Measurements from ENCODE around the gene CBR3.
"Not testable (repeated sequence)": the region's sequence is repeated elsewhere in the genome, so short reads cannot be mapped to it uniquely, and the experiment has no call there.

The CBR3 gene

DNA sequence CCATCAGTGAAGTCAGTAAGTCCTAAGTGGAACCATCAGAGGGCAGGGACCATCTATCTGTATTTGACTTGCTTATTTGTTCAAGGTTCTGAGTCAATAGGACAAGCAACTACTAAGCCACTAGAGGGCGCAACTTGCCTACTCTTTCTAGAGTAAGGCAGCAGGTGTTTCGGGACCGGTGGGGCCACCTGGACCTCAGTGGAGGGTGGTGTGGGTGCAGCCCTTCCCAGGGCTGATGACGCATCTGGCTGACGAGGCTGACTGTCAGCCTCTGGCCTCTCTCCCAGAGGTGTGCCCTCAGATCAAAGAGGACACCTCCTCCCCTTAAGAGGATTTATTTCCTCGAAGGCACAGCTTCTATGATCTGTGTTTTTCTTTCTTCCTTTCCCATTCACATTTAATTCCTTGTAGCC, 6.6 kb downstream of the CBR3 start:
- Histone ChIP-seq H3K4me3 (no peak overlapping the region), H3K9ac (ENCODE audit: insufficient read length) (no peak overlapping the region), H3K27ac (no peak overlapping the region), H3K9me3 (ENCODE audit: low read depth, low read length) (no peaks in the 10 kb centered on the region), H3K36me3 (ENCODE audit: insufficient read depth, low read length) (no peaks in the 10 kb centered on the region)
- no peak for DNase-seq (ENCODE audit: low read depth, low spot score)
- TF ChIP-seq EZH2 (IDR thresholded peaks at IDR 0.05) (no peak), POLR2AphosphoS5 (IDR thresholded peaks at IDR 0.05; ENCODE audit: borderline replicate concordance, low read depth, low read length) (no peak), FOXP2 (optimal IDR thresholded peaks at IDR 0.05; ENCODE audit: control extremely low read depth, extremely low read length, insufficient read depth) (no peak)

DNA sequence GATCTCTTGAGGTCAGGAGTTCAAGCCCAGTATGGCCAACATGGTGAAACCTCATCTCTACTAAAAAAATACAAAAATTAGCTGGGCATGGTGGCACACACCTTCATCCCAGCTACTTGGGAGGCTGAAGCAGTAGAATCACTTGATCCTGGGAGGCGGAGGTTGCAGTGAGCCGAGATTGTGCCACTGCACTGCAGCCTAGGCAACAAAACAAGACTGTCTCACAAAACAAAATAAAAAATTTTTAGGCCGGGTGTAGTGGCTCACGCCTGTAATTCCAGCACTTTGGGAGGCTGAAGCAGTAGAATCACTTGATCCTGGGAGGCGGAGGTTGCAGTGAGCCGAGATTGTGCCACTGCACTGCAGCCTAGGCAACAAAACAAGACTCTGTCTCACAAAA, 9.4 kb downstream of the CBR3 start:
- H3K9ac ChIP-seq (ENCODE audit: insufficient read length); H3K27ac ChIP-seq; DNase-seq (ENCODE audit: low read depth, low spot score); H3K4me3 ChIP-seq; H3K9me3 ChIP-seq (ENCODE audit: low read depth, low read length); H3K36me3 ChIP-seq (ENCODE audit: insufficient read depth, low read length): not testable (repeated sequence)

- no peak overlapping the region for H3K9ac ChIP-seq (ENCODE audit: insufficient read length)
- H3K9me3 ChIP-seq (ENCODE audit: low read depth, low read length), result no peaks in the 10 kb centered on the region
- H3K27ac ChIP-seq, result no peak overlapping the region
- TF ChIP-seq FOXP2 (optimal IDR thresholded peaks at IDR 0.05; ENCODE audit: control extremely low read depth, extremely low read length, insufficient read depth), result no peak
- TF ChIP-seq EZH2 (IDR thresholded peaks at IDR 0.05), result no peak
- no peak for TF ChIP-seq POLR2AphosphoS5 (IDR thresholded peaks at IDR 0.05; ENCODE audit: borderline replicate concordance, low read depth, low read length)
- H3K4me3 ChIP-seq, result no peak overlapping the region
- H3K36me3 ChIP-seq (ENCODE audit: insufficient read depth, low read length), result no peaks in the 10 kb centered on the region
- no peak for DNase-seq (ENCODE audit: low read depth, low spot score)
Observed at GRCh38 chr21:36145259-36145658, 10.4 kb downstream of the CBR3 start.

GRCh38 chr21:36147911-36148310, 13.0 kb downstream of the CBR3 start:
- Histone ChIP-seq H3K4me3 (no peak overlapping the region), H3K27ac (no peak overlapping the region), H3K9ac (ENCODE audit: insufficient read length) (no peak overlapping the region), H3K36me3 (ENCODE audit: insufficient read depth, low read length) (no peaks in the 10 kb centered on the region), H3K9me3 (ENCODE audit: low read depth, low read length) (no peaks in the 10 kb centered on the region)
- no peak for DNase-seq (ENCODE audit: low read depth, low spot score)
- TF ChIP-seq EZH2 (IDR thresholded peaks at IDR 0.05) (no peak), FOXP2 (optimal IDR thresholded peaks at IDR 0.05; ENCODE audit: control extremely low read depth, extremely low read length, insufficient read depth) (no peak), POLR2AphosphoS5 (IDR thresholded peaks at IDR 0.05; ENCODE audit: borderline replicate concordance, low read depth, low read length) (no peak)

DNA sequence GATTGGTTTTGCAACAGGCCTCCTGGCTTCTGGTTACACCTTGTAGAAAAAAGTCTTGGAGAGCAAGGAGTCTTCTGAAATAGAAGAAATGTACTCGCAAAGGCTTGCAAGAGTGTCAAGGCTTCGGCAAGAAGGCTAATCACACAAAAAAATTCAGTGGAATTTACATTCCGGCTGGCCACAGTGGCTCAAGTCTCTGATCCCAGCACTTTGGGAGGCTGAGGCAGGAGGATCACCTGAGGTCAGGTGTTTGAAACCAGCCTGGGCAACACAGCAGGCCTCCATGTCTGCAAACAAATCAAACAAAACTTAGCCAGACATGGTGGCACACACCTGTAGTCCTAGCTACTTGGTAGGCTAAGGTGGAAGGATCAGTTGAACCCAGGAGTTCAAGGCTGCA, 14.0 kb downstream of the CBR3 start:
- Histone ChIP-seq H3K36me3 (ENCODE audit: insufficient read depth, low read length) (no peaks in the 10 kb centered on the region), H3K9me3 (ENCODE audit: low read depth, low read length) (no peaks in the 10 kb centered on the region), H3K9ac (ENCODE audit: insufficient read length) (no peak overlapping the region), H3K27ac (no peak overlapping the region), H3K4me3 (no peak overlapping the region)
- no peak for DNase-seq (ENCODE audit: low read depth, low spot score)
- TF ChIP-seq POLR2AphosphoS5 (IDR thresholded peaks at IDR 0.05; ENCODE audit: borderline replicate concordance, low read depth, low read length) (no peak), EZH2 (IDR thresholded peaks at IDR 0.05) (no peak), FOXP2 (optimal IDR thresholded peaks at IDR 0.05; ENCODE audit: control extremely low read depth, extremely low read length, insufficient read depth) (no peak)

- H3K4me3 ChIP-seq, result no peak overlapping the region
- no peaks in the 10 kb centered on the region for H3K36me3 ChIP-seq (ENCODE audit: insufficient read depth, low read length)
- H3K27ac ChIP-seq, result no peak overlapping the region
- no peaks in the 10 kb centered on the region for H3K9me3 ChIP-seq (ENCODE audit: low read depth, low read length)
- no peak overlapping the region for H3K9ac ChIP-seq (ENCODE audit: insufficient read length)
- TF ChIP-seq EZH2 (IDR thresholded peaks at IDR 0.05) (no peak), POLR2AphosphoS5 (IDR thresholded peaks at IDR 0.05; ENCODE audit: borderline replicate concordance, low read depth, low read length) (no peak), FOXP2 (optimal IDR thresholded peaks at IDR 0.05; ENCODE audit: control extremely low read depth, extremely low read length, insufficient read depth) (no peak)
- DNase-seq (ENCODE audit: low read depth, low spot score), result no peak
Observed at GRCh38 chr21:36149788-36150711, 15.2 kb downstream of the CBR3 start.

DNA sequence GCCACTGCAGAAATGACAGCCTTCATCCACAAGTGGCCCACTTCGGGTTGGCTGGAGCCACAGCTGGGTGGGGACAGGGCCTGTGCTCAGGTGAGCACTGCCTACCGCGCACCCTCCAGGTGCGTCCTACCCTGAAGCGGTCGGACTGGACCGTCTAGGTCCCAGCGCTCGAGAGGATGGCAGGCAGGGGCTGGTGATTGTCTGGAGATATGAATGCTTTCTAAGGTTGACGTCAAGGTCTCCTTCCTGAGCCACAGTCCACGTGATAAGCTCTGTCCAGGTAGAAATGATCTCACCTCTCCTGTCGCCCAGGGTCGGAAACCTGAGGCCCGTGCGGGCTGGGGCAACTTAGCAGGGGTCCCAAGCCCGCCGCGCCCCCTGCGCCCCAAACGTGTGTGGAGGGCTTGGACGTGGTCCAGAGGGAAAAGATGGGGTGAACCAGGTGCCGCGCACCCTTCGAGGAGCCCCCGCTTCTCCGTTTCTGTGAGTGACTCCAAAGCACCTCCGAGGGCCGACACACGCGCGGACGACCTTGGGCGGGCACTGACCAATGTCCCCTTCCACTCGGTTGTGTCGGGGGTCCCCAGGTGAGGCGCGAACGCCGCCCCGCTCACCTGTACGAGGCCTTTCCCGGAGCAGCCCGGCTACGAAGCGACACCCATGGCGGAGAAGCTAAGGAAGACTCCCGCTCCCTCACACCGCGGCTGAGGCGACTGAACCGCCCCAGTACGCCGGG, 20.9 kb downstream of the CBR3 start:
- H3K27ac ChIP-seq, result no peak overlapping the region
- no peaks in the 10 kb centered on the region for H3K36me3 ChIP-seq (ENCODE audit: insufficient read depth, low read length)
- TF ChIP-seq POLR2AphosphoS5 (IDR thresholded peaks at IDR 0.05; ENCODE audit: borderline replicate concordance, low read depth, low read length) (0 out of 2 replicates have a peak, but pooled peaks have one; percentile 13), EZH2 (IDR thresholded peaks at IDR 0.05) (no peak)
- H3K4me3 ChIP-seq, result peak overlapping the region; percentile 82
- peak overlapping the region; percentile 63 for H3K9ac ChIP-seq (ENCODE audit: insufficient read length)
- no peak for DNase-seq (ENCODE audit: low read depth, low spot score)
- no peaks in the 10 kb centered on the region for H3K9me3 ChIP-seq (ENCODE audit: low read depth, low read length)

DNA sequence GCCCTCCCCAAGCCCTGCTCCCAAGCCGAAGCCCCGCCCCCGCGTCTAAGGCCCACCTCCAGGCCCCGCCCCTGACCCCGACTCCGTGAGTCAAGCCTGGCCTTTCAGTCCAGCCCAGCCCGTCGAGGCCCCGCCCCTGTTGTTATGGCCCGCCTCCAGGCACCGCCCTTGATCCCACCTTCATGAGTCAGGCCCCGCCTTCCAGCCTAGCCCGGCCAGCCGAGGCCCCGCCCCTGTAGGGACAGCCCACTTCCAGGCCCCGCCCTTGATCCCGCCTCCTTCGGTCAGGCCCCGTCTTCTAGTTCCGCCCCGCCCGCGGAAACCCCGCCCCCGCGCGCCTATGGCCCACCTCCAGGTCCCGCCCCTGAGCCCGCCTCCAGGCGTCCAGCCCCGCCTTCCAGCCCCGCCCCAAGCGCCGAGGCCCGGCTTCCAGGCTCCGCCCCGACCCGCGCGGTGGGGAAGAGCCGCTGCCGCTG, 21.5 kb downstream of the CBR3 start:
- H3K4me3 ChIP-seq, result peak overlapping the region; percentile 92
- no peak overlapping the region for H3K27ac ChIP-seq
- no peak for TF ChIP-seq FOXP2 (optimal IDR thresholded peaks at IDR 0.05; ENCODE audit: control extremely low read depth, extremely low read length, insufficient read depth)
- TF ChIP-seq POLR2AphosphoS5 (IDR thresholded peaks at IDR 0.05; ENCODE audit: borderline replicate concordance, low read depth, low read length), result no peak
- TF ChIP-seq EZH2 (IDR thresholded peaks at IDR 0.05), result no peak
- H3K9me3 ChIP-seq (ENCODE audit: low read depth, low read length), result no peaks in the 10 kb centered on the region
- peak; percentile 80 for DNase-seq (ENCODE audit: low read depth, low spot score)
- H3K36me3 ChIP-seq (ENCODE audit: insufficient read depth, low read length), result no peaks in the 10 kb centered on the region
- peak overlapping the region; percentile 79 for H3K9ac ChIP-seq (ENCODE audit: insufficient read length)
